GM19043 (cell line): Measurements from ENCODE around the gene PRKD2.
A peak's percentile ranks its signal among the peaks of the same experiment; 100 is the strongest.
"Not testable (repeated sequence)": the region's sequence is repeated elsewhere in the genome, so short reads cannot be mapped to it uniquely, and the experiment has no call there.

ENCODE experiments used
- ATAC-seq: cut with Tn5 transposase; IDR thresholded peaks from one replicate; pipeline ENCODE4 v1.9.1; 2021; ENCODE audit warnings: low read depth; ENCODE audit not compliant: unreplicated experiment

PRKD2 gene

GRCh38 chr19:46717034-46717715, at the start of gene PRKD2:
Gene PRKD2 (minus strand): TSS chr19:46717114. CDS start chr19:46716370, 744 bp downstream.
- ATAC-seq, result peak; percentile 40

GRCh38 chr19:46764817-46765291, 47.9 kb upstream of the PRKD2 start:
- no peak for ATAC-seq

- no peak for ATAC-seq
These were observed 45.5 kb upstream of the PRKD2 start for GRCh38 chr19:46762245-46762890.

GRCh38 chr19:46761418-46761831, 44.5 kb upstream of the PRKD2 start:
- ATAC-seq, result no peak

- ATAC-seq, result not testable (repeated sequence)
These were observed 44.0 kb upstream of the PRKD2 start for GRCh38 chr19:46760897-46761296.

GRCh38 chr19:46760363-46760762, 43.4 kb upstream of the PRKD2 start:
- no peak for ATAC-seq

GRCh38 chr19:46759817-46760333, 43.0 kb upstream of the PRKD2 start:
- no peak for ATAC-seq

GRCh38 chr19:46759206-46759605, 42.3 kb upstream of the PRKD2 start:
- no peak for ATAC-seq

GRCh38 chr19:46756544-46756888, 39.6 kb upstream of the PRKD2 start:
- no peak for ATAC-seq

- ATAC-seq, result no peak
These were observed 39.1 kb upstream of the PRKD2 start for GRCh38 chr19:46755853-46756543.

GRCh38 chr19:46755077-46755852, 38.4 kb upstream of the PRKD2 start:
- ATAC-seq, result no peak

GRCh38 chr19:46753420-46754155, 36.7 kb upstream of the PRKD2 start:
- ATAC-seq, result peak; percentile 47

GRCh38 chr19:46748325-46749109, 31.6 kb upstream of the PRKD2 start:
- no peak for ATAC-seq

GRCh38 chr19:46746281-46747057, 29.6 kb upstream of the PRKD2 start, which contains the start of gene STRN4:
Gene STRN4 (minus strand): TSS chr19:46746450. CDS start chr19:46746430, 20 bp downstream.
- no peak for ATAC-seq

GRCh38 chr19:46745521-46746280, 28.8 kb upstream of the PRKD2 start, which contains the start of gene FKRP:
Gene FKRP (plus strand): TSS chr19:46746057. CDS start chr19:46755451, 9,394 bp downstream.
- ATAC-seq, result no peak

GRCh38 chr19:46745030-46745429, 28.1 kb upstream of the PRKD2 start:
- ATAC-seq, result no peak

- no peak for ATAC-seq
These were observed 27.2 kb upstream of the PRKD2 start for GRCh38 chr19:46744005-46744691.
